Measurements from ENCODE around the gene FAM186B.

FAM186B gene

GRCh38 chr12:49623142-49623904, 17.9 kb upstream of the FAM186B start, which contains the start of gene PRPF40B:
TSS of gene PRPF40B (plus strand) at chr12:49623561. CDS start at chr12:49623591, 30 bp downstream.
- TF ChIP-seq EZH2 (IDR thresholded peaks at IDR 0.05; ENCODE audit: borderline replicate concordance, low read length), result no peak
- TF ChIP-seq, protein P1, sequence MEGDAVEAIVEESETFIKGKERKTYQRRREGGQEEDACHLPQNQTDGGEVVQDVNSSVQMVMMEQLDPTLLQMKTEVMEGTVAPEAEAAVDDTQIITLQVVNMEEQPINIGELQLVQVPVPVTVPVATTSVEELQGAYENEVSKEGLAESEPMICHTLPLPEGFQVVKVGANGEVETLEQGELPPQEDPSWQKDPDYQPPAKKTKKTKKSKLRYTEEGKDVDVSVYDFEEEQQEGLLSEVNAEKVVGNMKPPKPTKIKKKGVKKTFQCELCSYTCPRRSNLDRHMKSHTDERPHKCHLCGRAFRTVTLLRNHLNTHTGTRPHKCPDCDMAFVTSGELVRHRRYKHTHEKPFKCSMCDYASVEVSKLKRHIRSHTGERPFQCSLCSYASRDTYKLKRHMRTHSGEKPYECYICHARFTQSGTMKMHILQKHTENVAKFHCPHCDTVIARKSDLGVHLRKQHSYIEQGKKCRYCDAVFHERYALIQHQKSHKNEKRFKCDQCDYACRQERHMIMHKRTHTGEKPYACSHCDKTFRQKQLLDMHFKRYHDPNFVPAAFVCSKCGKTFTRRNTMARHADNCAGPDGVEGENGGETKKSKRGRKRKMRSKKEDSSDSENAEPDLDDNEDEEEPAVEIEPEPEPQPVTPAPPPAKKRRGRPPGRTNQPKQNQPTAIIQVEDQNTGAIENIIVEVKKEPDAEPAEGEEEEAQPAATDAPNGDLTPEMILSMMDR (IDR thresholded peaks at IDR 0.05; ENCODE audit: low read length), result peak; percentile 56
- Histone ChIP-seq H3K79me2 (ENCODE audit: insufficient read depth, low read length) (no peaks in the 10 kb centered on the region), H3K4me1 (ENCODE audit: insufficient read depth, low read length, severe bottlenecking) (peaks cover 17% of the 10 kb centered on the region), H3K27ac (ENCODE audit: low read depth, low read length, poor library complexity, severe bottlenecking) (peak within 1 kb of the TSS; percentile 58), H3K9me2 (ENCODE audit: low read depth, low read length) (no peaks in the 10 kb centered on the region), H3K9me3 (ENCODE audit: low read length) (no peaks in the 10 kb centered on the region), H3K4me2 (ENCODE audit: low read length) (peak within 1 kb of the TSS; percentile 89), H3F3A (ENCODE audit: insufficient read depth, low read length) (no peaks in the 10 kb centered on the region), H3K27me3 (ENCODE audit: insufficient read depth, low read length) (no peaks in the 10 kb centered on the region), H4K20me1 (ENCODE audit: insufficient read depth, low read length) (no peaks in the 10 kb centered on the region), H3K36me3 (ENCODE audit: insufficient read depth, low read length) (no peaks in the 10 kb centered on the region), H3K9ac (ENCODE audit: low read length) (peak within 1 kb of the TSS; percentile 72), H2AFZ (ENCODE audit: low read length) (0 out of 2 replicates have a peak within 1 kb of the TSS, but pooled peaks have one; percentile 22), H3K4me3 (ENCODE audit: low read depth, low read length, poor library complexity, severe bottlenecking) (peak within 1 kb of the TSS; percentile 65)

- 0 out of 2 replicates have a peak overlapping the region, but pooled peaks have one; percentile 22 for H2AFZ ChIP-seq (ENCODE audit: low read length)
Measured at GRCh38 chr12:49622501-49623141, 17.2 kb upstream of the FAM186B start.

DNA sequence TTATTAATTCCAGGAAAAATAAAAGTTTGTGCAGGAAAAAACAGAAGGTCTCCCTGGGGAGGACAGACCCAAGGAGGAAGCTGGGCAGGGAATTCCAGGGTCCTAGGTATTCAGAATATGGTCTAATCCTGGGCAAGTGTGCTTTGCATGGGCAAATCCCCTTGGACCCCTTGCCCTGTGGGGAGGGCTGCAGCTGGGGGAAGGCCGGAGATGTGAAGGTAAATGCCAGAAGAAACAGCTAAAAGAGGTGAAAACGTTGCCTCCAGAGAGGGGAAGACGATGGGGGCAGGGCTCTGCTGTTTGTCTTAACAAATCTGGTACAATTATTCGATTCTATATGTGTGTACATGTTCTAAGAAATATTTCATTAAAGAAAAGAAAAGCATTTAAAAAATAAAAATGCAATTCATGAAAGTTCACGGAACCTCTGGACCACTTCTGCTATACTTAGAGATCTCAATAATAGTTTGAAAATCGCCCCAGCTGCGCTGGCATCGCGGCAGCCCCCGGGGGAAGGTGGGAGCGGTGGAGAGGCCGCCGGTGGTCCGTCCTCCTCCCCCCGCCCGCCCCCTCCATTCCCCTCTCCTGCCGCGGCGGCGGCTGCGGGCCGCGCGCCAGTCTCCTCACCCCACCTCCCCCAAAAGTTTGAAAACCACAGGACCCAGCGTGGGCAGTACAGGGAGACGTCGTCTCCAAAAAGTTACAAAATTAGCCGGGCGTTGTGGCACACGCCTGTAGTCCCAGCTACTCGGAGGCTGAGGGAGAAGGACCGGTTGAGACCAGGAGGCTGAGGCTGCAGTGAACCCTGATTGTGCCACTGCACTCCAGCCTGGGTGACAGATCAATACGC, 16.4 kb upstream of the FAM186B start:
- no peaks in the 10 kb centered on the region for H4K20me1 ChIP-seq (ENCODE audit: insufficient read depth, low read length)
- peaks cover 17% of the 10 kb centered on the region for H3K4me1 ChIP-seq (ENCODE audit: insufficient read depth, low read length, severe bottlenecking)
- no peaks in the 10 kb centered on the region for H3F3A ChIP-seq (ENCODE audit: insufficient read depth, low read length)
- no peaks in the 10 kb centered on the region for H3K9me3 ChIP-seq (ENCODE audit: low read length)
- no peak overlapping the region for H2AFZ ChIP-seq (ENCODE audit: low read length)
- no peaks in the 10 kb centered on the region for H3K36me3 ChIP-seq (ENCODE audit: insufficient read depth, low read length)
- peak overlapping the region; percentile 72; the same call in 1 of the 2 replicates for H3K9ac ChIP-seq (ENCODE audit: low read length)
- TF ChIP-seq, protein P1 (IDR thresholded peaks at IDR 0.05; ENCODE audit: low read length), result no peak
- H3K79me2 ChIP-seq (ENCODE audit: insufficient read depth, low read length), result no peaks in the 10 kb centered on the region
- H3K27me3 ChIP-seq (ENCODE audit: insufficient read depth, low read length), result no peaks in the 10 kb centered on the region
- H3K9me2 ChIP-seq (ENCODE audit: low read depth, low read length), result no peaks in the 10 kb centered on the region
- peak overlapping the region; percentile 65 for H3K4me3 ChIP-seq (ENCODE audit: low read depth, low read length, poor library complexity, severe bottlenecking)
- H3K27ac ChIP-seq (ENCODE audit: low read depth, low read length, poor library complexity, severe bottlenecking), result no peak overlapping the region
- peak overlapping the region; percentile 89 for H3K4me2 ChIP-seq (ENCODE audit: low read length)

More at GRCh38 chr12:49622501-49623141, 17.2 kb upstream of the FAM186B start:
- H4K20me1 ChIP-seq (ENCODE audit: insufficient read depth, low read length), result no peaks in the 10 kb centered on the region
- peak overlapping the region; percentile 72 for H3K9ac ChIP-seq (ENCODE audit: low read length)
- no peaks in the 10 kb centered on the region for H3F3A ChIP-seq (ENCODE audit: insufficient read depth, low read length)
- peak overlapping the region; percentile 58 for H3K27ac ChIP-seq (ENCODE audit: low read depth, low read length, poor library complexity, severe bottlenecking)
- TF ChIP-seq, protein P1 (IDR thresholded peaks at IDR 0.05; ENCODE audit: low read length), result no peak
- H3K79me2 ChIP-seq (ENCODE audit: insufficient read depth, low read length), result no peaks in the 10 kb centered on the region
- H3K4me3 ChIP-seq (ENCODE audit: low read depth, low read length, poor library complexity, severe bottlenecking), result peak overlapping the region; percentile 65
- no peaks in the 10 kb centered on the region for H3K36me3 ChIP-seq (ENCODE audit: insufficient read depth, low read length)
- no peaks in the 10 kb centered on the region for H3K9me2 ChIP-seq (ENCODE audit: low read depth, low read length)
- peak overlapping the region; percentile 89 for H3K4me2 ChIP-seq (ENCODE audit: low read length)
- H3K9me3 ChIP-seq (ENCODE audit: low read length), result no peaks in the 10 kb centered on the region
- H3K27me3 ChIP-seq (ENCODE audit: insufficient read depth, low read length), result no peaks in the 10 kb centered on the region
- H3K4me1 ChIP-seq (ENCODE audit: insufficient read depth, low read length, severe bottlenecking), result peaks cover 17% of the 10 kb centered on the region
